AG04450 (cell line): ENCODE measurements around the gene NPAS3. TPM values are rescaled to one million over a fixed set of nuclear protein-coding genes. Genes with fewer than 3 reads are reported as not detected.

ENCODE experiments used
- CTCF ChIA-PET: fragments of 300-600, 350-600 bp; formaldehyde crosslinking; extraction: SDS; loops from one replicate; lab custom pipeline; 2022; ENCODE audit warnings: antibody characterized with exemption, inconsistent platforms; lab: Charles Lee
- POLR2A ChIA-PET: fragments of 350-600 bp; formaldehyde crosslinking; extraction: SDS; loops from one replicate; lab custom pipeline; 2021; ENCODE audit warnings: antibody characterized with exemption, inconsistent platforms; lab: Yijun Ruan, JAX
- DNase-seq: peaks from one replicate; pipeline ENCODE4 v3.0.0-alpha.2; 2011; ENCODE audit warnings: low read depth, low spot score
- H3K27ac ChIP-seq: one replicate; pipeline ENCODE4 v1.5.1; 2012; ENCODE audit warnings: low read depth, low read length, control low read depth
- H3K27me3 ChIP-seq: one replicate; pipeline ENCODE4 v1.6.0; 2012; ENCODE audit warnings: low read length; ENCODE audit not compliant: control insufficient read depth, insufficient read depth
- H3K4me3 ChIP-seq: 2 replicates; pipeline ENCODE4 v1.5.1; 2011; ENCODE audit warnings: mild to moderate bottlenecking, low read depth, low read length, control low read depth
- H3K9me3 ChIP-seq: 2 replicates; pipeline ENCODE4 v1.5.1; 2012; ENCODE audit warnings: low read length; ENCODE audit not compliant: control insufficient read depth, insufficient read depth
- polyA plus RNA-seq: library from polyadenylated mRNA; depleted of rRNA; stranded (reverse); fragments of >200 nt; gene quantifications from 2 replicates; pipeline ENCODE4 v1.2.3, GENCODE V29; 2011
- TF ChIP-seq, protein P1 (sequence below): IDR thresholded peaks from 2 replicates; pipeline ENCODE4 v1.5.1; 2011; ENCODE audit warnings: low read depth, low read length, control low read depth, inconsistent platforms

NPAS3 gene
- polyA plus RNA-seq, 1 experiment, result not detected

DNA sequence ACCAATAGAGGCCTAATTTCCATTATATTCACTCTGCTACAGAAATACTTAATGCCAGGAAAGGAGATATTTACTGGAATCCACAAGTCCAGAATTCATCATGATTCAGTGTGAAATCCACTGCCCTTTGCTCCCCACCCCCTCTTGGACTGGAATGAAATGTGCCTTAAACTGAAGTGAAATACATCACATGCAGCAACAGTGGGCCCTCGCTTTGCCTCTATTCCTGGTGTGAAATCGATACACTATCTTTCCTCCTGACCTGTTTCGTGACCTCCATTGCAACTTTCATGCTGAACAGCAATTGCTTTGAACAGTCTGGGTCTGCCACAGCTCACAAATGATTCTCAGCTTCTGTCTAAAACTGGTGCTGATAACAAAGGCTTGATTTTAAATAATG is 100.6 kb downstream of the NPAS3 start:
- no peaks in the 10 kb centered on the region for H3K9me3 ChIP-seq
- no peaks in the 10 kb centered on the region for H3K27me3 ChIP-seq
- ChIA-PET POLR2A (no interaction called here), CTCF (no interaction called here)
- H3K27ac ChIP-seq, result no peak overlapping the region
- no peak overlapping the region for H3K4me3 ChIP-seq
- DNase-seq, result no peak
- TF ChIP-seq, protein P1, sequence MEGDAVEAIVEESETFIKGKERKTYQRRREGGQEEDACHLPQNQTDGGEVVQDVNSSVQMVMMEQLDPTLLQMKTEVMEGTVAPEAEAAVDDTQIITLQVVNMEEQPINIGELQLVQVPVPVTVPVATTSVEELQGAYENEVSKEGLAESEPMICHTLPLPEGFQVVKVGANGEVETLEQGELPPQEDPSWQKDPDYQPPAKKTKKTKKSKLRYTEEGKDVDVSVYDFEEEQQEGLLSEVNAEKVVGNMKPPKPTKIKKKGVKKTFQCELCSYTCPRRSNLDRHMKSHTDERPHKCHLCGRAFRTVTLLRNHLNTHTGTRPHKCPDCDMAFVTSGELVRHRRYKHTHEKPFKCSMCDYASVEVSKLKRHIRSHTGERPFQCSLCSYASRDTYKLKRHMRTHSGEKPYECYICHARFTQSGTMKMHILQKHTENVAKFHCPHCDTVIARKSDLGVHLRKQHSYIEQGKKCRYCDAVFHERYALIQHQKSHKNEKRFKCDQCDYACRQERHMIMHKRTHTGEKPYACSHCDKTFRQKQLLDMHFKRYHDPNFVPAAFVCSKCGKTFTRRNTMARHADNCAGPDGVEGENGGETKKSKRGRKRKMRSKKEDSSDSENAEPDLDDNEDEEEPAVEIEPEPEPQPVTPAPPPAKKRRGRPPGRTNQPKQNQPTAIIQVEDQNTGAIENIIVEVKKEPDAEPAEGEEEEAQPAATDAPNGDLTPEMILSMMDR, result no peak

DNA sequence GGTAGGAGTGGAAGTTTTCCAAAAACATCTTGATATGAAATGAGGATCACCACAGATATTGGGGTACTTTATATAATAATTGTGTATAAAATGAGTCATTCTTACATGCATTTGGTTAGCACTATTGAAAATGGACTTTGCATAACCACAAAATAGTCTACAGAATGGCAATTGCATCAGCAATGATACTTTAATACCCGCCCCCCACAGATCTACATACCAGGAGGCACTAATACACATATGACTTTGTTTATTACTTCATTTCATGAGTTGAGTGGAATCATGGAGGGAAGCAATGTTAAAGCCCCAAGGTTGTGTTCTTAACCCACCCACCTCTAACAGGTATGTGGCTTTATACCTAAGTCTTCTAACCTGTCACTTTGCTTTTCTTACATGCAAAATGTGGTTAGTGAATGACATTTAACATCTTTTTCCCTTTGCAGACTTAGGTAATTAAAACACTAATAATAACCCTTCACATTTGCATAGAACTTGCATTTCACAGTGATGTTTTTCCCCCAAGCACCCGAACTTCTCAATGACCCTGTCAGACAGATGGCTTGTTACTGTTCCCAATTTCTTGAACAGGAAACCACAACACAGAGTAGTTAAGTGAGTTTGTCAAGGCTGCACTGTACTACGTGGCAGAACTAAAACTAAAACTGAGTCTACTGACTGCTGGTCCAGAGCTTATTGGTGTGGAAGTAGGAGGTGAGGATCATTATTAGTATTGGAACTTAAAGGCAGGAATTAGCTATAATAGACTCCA is 101.9 kb downstream of the NPAS3 start:
- Histone ChIP-seq H3K27me3 (no peaks in the 10 kb centered on the region), H3K4me3 (no peak overlapping the region), H3K27ac (no peak overlapping the region), H3K9me3 (no peaks in the 10 kb centered on the region)
- ChIA-PET CTCF (no interaction called here), POLR2A (no interaction called here)
- TF ChIP-seq, protein P1, result no peak
- DNase-seq, result no peak

DNA sequence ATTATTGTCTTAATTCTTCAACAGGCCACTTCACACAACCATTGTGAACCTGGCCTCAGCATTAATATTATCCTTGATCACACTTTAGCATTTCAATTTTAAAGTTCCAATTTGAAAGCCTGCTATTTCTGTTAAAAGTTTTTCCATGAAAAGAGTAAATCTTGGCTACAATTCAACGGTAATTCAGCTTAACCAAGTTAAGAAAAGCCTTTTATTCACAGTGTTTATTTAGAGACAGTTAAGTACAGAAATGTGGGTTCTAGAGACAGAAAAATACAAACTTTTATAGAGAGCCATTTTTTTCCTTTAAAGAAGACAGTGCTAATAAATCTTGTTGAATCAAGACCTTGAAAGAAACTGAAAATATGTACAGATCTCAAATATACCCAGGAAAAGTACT is 103.9 kb downstream of the NPAS3 start:
- POLR2A ChIA-PET, result no interaction called here
- Histone ChIP-seq H3K27ac (no peak overlapping the region), H3K27me3 (no peaks in the 10 kb centered on the region)

DNA sequence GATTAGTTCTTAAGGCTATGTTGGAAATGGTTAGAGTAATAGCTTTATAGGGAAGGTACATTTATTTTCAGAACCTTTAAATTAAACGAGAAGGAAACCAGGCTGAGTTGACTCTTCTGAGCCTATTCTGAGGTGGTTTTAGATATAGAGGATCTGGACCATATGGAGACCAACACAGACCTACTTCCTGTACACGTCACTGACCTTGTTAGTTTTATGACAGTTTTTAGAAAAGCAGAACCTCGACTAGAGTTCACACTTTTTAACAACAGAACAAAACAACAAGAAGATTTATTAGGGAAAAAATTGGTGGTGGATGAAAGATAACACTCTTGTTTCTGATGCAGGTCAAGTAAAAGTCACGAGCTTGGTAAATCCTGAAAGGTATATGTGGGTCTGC is 107.1 kb downstream of the NPAS3 start:
- H3K9me3 ChIP-seq, result no peaks in the 10 kb centered on the region
- CTCF ChIA-PET, result no interaction called here
- DNase-seq, result no peak
- TF ChIP-seq, protein P1, result no peak
- H3K27ac ChIP-seq, result no peak overlapping the region
- POLR2A ChIA-PET, result no interaction called here
- H3K27me3 ChIP-seq, result no peaks in the 10 kb centered on the region
- H3K4me3 ChIP-seq, result no peak overlapping the region

More for the DNA sequence above, 103.9 kb downstream of the NPAS3 start:
- TF ChIP-seq, protein P1, result no peak
- Histone ChIP-seq H3K4me3 (no peak overlapping the region), H3K9me3 (no peaks in the 10 kb centered on the region)
- DNase-seq, result no peak
- CTCF ChIA-PET, result interaction anchor here (0.6 kb wide), 1 partner anchor 750 kb away, joined by 4 read pairs; no protein-coding TSS in a partner anchor

DNA sequence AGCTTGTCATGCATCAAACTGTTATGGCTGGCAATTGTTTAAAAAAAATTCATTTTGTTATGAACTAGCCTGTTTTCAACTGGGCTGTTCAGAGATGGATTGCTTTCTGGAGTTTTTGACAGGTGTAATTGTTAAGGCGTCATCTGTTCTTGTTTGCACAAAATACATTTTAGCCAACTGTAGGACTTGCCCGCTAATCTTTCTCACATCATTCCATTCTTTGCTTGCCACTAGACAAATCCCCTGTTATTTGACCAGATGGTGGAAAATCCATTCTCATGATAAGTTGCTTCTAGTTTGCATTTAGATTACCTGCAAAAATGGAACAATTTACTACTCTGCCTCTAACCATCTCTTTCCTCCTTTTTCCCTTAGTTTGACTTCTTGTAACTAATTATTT is 114.3 kb downstream of the NPAS3 start:
- no peak for DNase-seq
- Histone ChIP-seq H3K27me3 (no peaks in the 10 kb centered on the region), H3K4me3 (no peak overlapping the region), H3K9me3 (no peaks in the 10 kb centered on the region), H3K27ac (no peak overlapping the region)
- ChIA-PET POLR2A (no interaction called here), CTCF (no interaction called here)
- TF ChIP-seq, protein P1, result no peak
